ENCODE results near the gene UBE2E2. TPM values are rescaled to one million over a fixed set of nuclear protein-coding genes. Genes with fewer than 3 reads are reported as not detected.

Gene UBE2E2
- total and polyA plus RNA-seq, 2 experiments from 2014 or later = 140 to 246 TPM

GRCh38 chr3:23533996-23534395, 330.9 kb downstream of the UBE2E2 start:
- no peak for TF ChIP-seq CTCF (IDR thresholded peaks at IDR 0.05; ENCODE audit: low read depth, low read length)
- H3K27ac ChIP-seq = no peak overlapping the region
- H3K9me3 ChIP-seq (ENCODE audit: low read depth) = no peaks in the 10 kb centered on the region
- no peaks in the 10 kb centered on the region for H3K36me3 ChIP-seq
- H3K27me3 ChIP-seq = no peaks in the 10 kb centered on the region
- peak in 1 of 2 donors; percentile 13 for DNase-seq (ENCODE audit: low read depth in 1 of 2, low spot score in 1 of 2)
- peaks cover 27% of the 10 kb centered on the region for H3K4me1 ChIP-seq (ENCODE audit: low read depth)
- H3K4me3 ChIP-seq = no peak overlapping the region

GRCh38 chr3:23537101-23537551, 334.0 kb downstream of the UBE2E2 start:
- no peaks in the 10 kb centered on the region for H3K36me3 ChIP-seq
- H3K4me3 ChIP-seq = no peak overlapping the region
- no peak for TF ChIP-seq CTCF (IDR thresholded peaks at IDR 0.05; ENCODE audit: low read depth, low read length)
- no peaks in the 10 kb centered on the region for H3K9me3 ChIP-seq (ENCODE audit: low read depth)
- peaks cover 27% of the 10 kb centered on the region for H3K4me1 ChIP-seq (ENCODE audit: low read depth)
- peak overlapping the region; percentile 38 for H3K27ac ChIP-seq
- H3K27me3 ChIP-seq = no peaks in the 10 kb centered on the region
- peak in 1 of 2 donors; percentile 81 for DNase-seq (ENCODE audit: low read depth in 1 of 2, low spot score in 1 of 2)

GRCh38 chr3:23539185-23539584, 336.1 kb downstream of the UBE2E2 start:
- Histone ChIP-seq H3K4me1 (ENCODE audit: low read depth) (peaks cover 17% of the 10 kb centered on the region), H3K27ac (no peak overlapping the region), H3K9me3 (ENCODE audit: low read depth) (no peaks in the 10 kb centered on the region), H3K36me3 (no peaks in the 10 kb centered on the region), H3K27me3 (no peaks in the 10 kb centered on the region), H3K4me3 (no peak overlapping the region)
- no peak for TF ChIP-seq CTCF (IDR thresholded peaks at IDR 0.05; ENCODE audit: low read depth, low read length)
- no peak for DNase-seq (ENCODE audit: low read depth in 1 of 2, low spot score in 1 of 2)

GRCh38 chr3:23540600-23540999, 337.5 kb downstream of the UBE2E2 start:
- Histone ChIP-seq H3K9me3 (ENCODE audit: low read depth) (no peaks in the 10 kb centered on the region), H3K4me1 (ENCODE audit: low read depth) (peaks cover 14% of the 10 kb centered on the region), H3K36me3 (no peaks in the 10 kb centered on the region), H3K27me3 (no peaks in the 10 kb centered on the region), H3K27ac (no peak overlapping the region), H3K4me3 (no peak overlapping the region)
- no peak for TF ChIP-seq CTCF (IDR thresholded peaks at IDR 0.05; ENCODE audit: low read depth, low read length)
- no peak for DNase-seq (ENCODE audit: low read depth in 1 of 2, low spot score in 1 of 2)

- H3K9me3 ChIP-seq (ENCODE audit: low read depth) = no peaks in the 10 kb centered on the region
- no peak overlapping the region for H3K4me3 ChIP-seq
- no peaks in the 10 kb centered on the region for H3K36me3 ChIP-seq
- peaks cover 9% of the 10 kb centered on the region for H3K4me1 ChIP-seq (ENCODE audit: low read depth)
- H3K27me3 ChIP-seq = no peaks in the 10 kb centered on the region
- no peak for DNase-seq (ENCODE audit: low read depth in 1 of 2, low spot score in 1 of 2)
- H3K27ac ChIP-seq = no peak overlapping the region
- TF ChIP-seq CTCF (IDR thresholded peaks at IDR 0.05; ENCODE audit: low read depth, low read length) = no peak
Observed at GRCh38 chr3:23542079-23542478, 339.0 kb downstream of the UBE2E2 start.

GRCh38 chr3:23546181-23546580, 343.1 kb downstream of the UBE2E2 start:
- TF ChIP-seq CTCF (IDR thresholded peaks at IDR 0.05; ENCODE audit: low read depth, low read length) = no peak

More at GRCh38 chr3:23546181-23546580, 343.1 kb downstream of the UBE2E2 start:
- no peak overlapping the region for H3K27ac ChIP-seq
- H3K4me3 ChIP-seq = no peak overlapping the region
- H3K4me1 ChIP-seq (ENCODE audit: low read depth) = no peaks in the 10 kb centered on the region
- H3K36me3 ChIP-seq = no peaks in the 10 kb centered on the region
- H3K9me3 ChIP-seq (ENCODE audit: low read depth) = no peaks in the 10 kb centered on the region
- H3K27me3 ChIP-seq = no peaks in the 10 kb centered on the region
- no peak for DNase-seq (ENCODE audit: low read depth in 1 of 2, low spot score in 1 of 2)
